ENCODE measurements around the gene ERRFI1.
A peak's percentile ranks its signal among the peaks of the same experiment; 100 is the strongest.

ERRFI1 gene

DNA sequence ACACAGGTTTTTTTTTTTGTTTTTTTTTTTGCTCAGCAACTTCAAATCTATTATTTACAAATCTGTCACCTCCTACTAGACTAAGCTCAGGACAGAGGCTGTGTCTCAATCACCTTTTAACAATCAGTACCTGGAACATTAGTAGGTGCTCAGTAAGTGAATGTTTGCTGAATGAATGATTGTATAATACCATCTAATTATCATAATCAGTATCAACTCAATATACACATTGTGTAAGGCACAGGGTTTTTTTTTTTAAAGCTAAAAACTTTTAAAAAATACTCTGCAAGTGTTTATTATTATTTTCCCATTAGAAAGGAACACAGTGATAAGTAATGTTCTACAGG is 9.2 kb downstream of the ERRFI1 start:
- TF ChIP-seq GATA2 (IDR thresholded peaks at IDR 0.05; ENCODE audit: low read depth, low read length) (no peak), GATA3 (IDR thresholded peaks at IDR 0.05; ENCODE audit: low read depth, low read length) (no peak)

DNA sequence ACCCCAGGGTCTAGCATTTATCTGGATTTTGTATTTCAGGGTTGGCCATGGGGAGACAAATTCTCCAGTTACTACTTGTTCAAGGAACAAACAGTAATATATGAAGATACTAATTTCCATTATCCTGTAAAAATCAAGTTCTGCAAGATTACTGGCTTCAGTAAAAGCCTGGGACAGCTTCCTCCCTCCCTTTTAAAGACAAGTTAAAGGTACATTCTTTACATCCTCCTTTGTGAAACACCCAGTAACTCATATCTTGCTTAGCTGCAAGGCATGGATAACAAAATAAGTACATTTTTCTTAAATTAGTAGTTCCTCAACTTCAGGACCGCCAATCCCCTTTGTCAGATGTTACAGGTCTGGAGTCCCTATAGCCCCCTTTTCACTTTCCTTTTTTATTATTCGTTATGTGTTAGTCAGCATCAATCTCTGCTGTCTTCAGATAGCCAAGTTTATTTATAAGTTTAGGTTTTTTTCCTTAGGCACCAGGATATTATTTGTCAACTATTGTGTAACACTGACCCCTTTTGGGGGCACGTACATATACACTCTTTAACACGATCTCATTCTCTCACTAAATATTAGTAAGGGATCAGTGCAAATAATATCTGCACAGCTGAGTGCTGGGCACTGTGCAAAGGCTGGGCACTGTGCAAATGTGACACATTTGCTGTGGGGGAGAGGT is 9.8 kb downstream of the ERRFI1 start:
- TF ChIP-seq GATA3 (IDR thresholded peaks at IDR 0.05; ENCODE audit: low read depth, low read length) (no peak), GATA2 (IDR thresholded peaks at IDR 0.05; ENCODE audit: low read depth, low read length) (no peak)

DNA sequence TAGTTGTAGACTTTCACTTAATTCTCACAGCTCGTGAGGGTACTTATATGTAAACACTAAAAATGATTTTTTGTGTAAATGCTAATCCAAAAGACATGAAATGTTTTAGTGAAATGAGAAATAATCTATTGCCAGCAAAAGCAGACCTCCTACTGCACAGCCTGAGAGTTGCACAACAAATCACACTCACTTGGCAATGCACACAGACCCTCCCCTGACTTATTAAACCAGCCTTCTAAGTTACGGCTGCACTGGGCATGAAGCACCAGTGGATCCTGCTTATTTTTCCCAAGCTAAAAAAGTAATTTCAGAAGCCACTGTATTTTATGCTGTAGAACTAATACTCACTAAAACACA is 10.3 kb downstream of the ERRFI1 start:
- TF ChIP-seq GATA2 (IDR thresholded peaks at IDR 0.05; ENCODE audit: low read depth, low read length): no peak

DNA sequence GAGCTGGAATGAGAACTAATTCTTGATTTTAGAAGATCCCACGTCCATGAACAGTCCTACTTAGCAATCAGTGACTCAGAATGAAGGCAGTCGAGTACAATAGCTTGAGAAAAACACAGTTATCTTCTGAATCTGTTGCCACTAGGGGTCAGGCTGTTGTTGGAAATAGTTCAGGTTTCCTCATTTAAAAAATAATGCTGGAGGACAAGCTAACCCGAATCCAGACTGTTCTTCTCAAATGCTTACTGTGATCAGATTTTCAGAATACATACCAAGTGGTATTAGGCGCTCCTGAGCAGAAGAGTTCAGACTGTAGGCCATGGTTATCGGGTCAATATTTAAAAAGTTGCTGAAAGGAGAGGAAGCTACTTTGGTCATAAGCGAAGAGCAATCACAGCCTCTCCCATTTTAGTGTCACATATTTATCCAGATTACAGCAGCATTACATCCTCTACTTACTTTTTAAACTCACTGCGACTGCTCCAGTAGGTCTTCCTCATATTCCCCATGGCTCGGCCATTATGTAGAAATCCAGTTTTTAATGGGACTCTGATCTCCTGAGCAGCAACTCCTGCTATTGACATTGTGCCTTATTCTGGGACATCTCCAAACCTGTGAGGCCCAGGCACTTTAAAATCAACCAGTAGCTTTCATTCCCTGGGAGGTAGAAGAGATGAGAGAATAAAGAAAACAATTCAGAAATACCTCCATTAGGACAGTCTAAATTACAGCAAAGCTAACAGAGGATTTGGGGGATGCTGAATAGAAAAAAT is 10.9 kb downstream of the ERRFI1 start:
- peak; percentile 98 for TF ChIP-seq GATA2 (IDR thresholded peaks at IDR 0.05; ENCODE audit: low read depth, low read length)
- TF ChIP-seq GATA3 (IDR thresholded peaks at IDR 0.05; ENCODE audit: low read depth, low read length): peak; percentile 98

DNA sequence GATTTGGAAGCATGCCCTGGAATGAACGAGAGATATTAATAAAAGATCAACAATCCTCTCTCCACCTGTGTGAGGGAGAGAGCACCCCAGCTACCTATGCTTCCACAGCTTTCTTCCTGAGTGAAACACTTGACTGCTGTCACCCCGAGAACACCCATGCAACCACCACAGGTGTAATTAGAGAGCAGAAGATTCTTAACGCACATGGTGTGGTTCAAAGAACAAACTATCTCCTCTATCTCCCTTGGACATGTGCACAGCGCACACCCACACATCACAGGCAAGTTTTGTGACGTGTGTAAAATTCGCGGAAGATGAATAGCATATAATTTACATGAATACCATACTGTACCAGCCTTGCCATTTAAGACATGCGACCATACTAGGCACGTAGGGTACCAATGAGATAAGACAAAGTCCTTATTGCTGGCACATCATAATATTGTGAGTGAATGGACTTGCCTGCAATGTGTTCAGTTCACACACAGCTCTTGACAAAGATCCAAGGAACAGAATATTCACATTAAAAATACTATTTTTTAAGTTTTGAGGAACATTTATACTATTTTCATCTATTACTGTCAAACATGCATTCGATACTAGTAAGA is 11.6 kb downstream of the ERRFI1 start:
- no peak for TF ChIP-seq GATA3 (IDR thresholded peaks at IDR 0.05; ENCODE audit: low read depth, low read length)
- TF ChIP-seq GATA2 (IDR thresholded peaks at IDR 0.05; ENCODE audit: low read depth, low read length): no peak

DNA sequence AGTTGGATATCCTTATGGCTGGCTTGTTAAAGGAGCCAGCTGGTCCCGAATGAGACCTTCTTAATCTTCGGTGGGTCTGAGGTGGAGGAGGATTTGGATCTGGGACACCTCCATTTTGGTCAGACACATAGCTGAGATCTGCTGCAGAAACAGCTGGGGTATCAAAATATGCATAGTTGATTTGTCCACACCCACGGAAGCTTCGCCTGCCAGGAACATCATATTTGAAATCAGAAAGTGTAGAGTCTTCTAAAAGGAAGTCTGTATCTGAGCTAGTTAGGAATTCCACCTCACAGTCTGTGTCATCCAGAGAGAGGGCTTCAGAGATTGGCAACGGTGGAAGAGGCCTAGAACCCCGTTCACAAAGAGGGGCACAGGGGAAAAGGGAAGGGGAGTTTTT is 12.3 kb downstream of the ERRFI1 start:
- no peak for TF ChIP-seq GATA3 (IDR thresholded peaks at IDR 0.05; ENCODE audit: low read depth, low read length)
- TF ChIP-seq GATA2 (IDR thresholded peaks at IDR 0.05; ENCODE audit: low read depth, low read length): no peak

DNA sequence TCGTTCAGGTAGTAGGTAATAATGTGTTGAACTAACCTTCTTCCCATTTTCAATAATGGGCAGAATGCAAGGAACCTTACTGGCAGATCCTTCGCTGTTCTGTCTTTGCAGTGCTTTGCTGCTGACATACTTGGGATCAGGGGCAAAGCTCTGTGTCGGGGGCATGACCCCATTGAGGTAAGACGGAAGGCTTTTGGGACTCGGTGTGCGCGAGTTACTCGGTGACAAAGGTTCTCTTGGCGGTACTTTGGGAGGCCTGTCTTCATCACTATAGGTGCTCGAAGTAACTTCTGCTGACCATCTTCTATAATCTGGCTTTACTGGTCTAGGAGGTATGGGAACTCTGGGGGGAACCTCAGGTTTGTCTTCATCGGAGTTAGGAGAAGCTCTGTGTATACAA is 12.7 kb downstream of the ERRFI1 start:
- TF ChIP-seq GATA3 (IDR thresholded peaks at IDR 0.05; ENCODE audit: low read depth, low read length) (no peak), GATA2 (IDR thresholded peaks at IDR 0.05; ENCODE audit: low read depth, low read length) (no peak)

DNA sequence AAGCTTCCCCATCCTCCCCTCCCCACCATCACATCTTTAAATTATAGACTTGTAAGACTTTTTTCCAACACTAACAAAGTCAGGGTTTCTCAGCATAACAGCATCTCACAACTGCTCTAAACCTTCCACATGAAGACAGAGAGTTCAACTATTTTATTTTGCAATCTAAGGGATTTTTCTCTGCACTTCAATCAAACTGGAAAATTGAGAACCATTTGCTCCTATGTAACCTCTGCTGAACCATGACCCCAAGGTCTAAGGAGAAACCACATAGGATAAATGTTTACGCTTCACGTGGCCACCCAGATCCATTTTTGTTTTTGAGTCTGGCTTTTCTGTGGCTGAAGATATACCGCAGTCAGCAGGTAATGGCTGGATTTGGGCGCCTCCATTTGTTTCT is 13.2 kb downstream of the ERRFI1 start:
- no peak for TF ChIP-seq GATA3 (IDR thresholded peaks at IDR 0.05; ENCODE audit: low read depth, low read length)
- TF ChIP-seq GATA2 (IDR thresholded peaks at IDR 0.05; ENCODE audit: low read depth, low read length): no peak

DNA sequence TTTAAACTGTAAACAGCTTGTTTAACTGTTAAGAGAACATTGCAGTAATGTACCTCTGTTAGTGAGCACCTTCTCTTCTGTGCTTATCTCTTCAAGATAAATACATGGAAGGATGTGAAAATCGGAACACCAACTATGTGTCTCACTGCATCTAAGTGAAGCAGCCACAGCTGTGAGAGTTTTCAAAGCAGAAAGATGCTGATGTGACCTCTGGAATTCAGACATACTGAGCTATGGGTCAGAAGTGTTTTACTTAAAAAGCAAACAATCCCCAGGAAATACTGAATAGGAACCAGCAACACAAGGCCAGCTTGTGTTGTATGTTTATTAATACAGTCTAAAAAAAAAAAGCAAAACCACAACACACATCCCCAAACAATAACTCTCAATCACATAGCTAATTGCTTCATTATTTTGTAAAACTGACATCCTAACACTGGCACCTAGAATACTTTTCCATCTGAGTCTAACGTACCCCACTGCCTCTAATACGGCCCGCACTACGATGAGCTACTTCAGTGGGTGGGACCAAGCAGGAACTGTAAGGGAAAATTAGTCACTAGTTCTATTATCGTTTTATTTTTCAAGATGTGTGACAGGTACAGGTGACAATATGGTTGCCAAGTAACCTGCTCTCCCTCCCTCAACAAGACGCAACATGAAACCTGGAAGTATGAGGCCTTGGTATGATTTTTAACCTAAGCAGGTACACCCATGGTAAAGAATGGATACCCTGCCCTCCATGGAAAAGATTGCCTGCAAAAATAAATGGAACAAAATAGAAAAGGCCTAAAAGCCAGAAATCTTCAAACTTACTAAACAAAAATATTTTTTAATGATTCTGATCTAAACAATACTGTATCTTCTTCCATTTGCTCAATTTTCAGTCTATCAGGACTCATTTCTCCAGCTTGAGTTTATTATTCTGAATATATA is 13.9 kb downstream of the ERRFI1 start:
- TF ChIP-seq GATA2 (IDR thresholded peaks at IDR 0.05; ENCODE audit: low read depth, low read length): no peak
- TF ChIP-seq GATA3 (IDR thresholded peaks at IDR 0.05; ENCODE audit: low read depth, low read length): no peak

DNA sequence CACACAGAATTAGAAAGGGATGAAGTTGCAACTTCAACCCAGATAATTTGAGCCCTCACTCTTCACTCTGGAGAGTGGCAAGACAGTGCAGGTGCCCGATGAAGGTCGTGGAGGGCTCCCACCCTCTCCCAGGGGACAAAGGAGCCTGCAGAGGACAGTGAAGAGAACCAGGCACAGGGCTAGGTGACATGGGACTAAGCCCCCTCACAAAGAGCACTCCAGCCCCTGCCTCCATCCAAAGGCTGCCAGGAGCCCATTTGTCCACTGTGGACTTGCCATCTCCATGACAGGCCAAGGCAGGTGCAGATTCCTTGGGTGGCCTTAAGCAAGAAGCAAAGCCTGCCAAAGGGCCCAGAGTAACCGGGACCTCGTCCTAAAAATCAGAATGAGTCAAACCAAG is 15.1 kb downstream of the ERRFI1 start:
- TF ChIP-seq GATA3 (IDR thresholded peaks at IDR 0.05; ENCODE audit: low read depth, low read length) (no peak), GATA2 (IDR thresholded peaks at IDR 0.05; ENCODE audit: low read depth, low read length) (no peak)

DNA sequence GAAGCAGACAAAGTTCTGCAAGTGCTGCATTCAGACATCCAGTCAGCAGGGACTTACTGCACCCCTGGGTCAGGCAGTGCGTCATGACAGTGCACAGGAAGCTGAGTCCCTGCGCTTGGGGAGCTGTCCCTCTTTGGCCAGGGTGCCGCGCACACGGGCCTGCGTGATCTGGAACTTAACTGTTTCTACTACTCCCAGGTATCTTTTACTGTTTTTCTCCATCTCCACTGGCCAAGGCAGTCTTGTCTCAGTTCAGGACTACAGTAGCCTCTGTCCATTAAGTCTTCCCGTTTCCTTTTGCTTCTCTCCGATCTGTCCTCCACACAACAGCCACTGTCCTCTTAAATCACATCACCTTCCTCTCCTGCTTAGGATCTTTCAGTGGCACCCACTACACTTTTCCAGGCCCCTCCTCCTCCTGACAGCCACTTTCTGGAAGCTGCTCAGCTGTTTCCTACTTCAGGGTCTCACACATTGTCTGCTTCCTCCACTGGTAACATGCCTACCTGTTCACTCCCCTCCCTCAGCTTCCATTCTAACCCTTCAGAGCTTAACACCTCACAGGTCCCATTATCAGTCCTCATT is 15.9 kb downstream of the ERRFI1 start:
- no peak for TF ChIP-seq GATA3 (IDR thresholded peaks at IDR 0.05; ENCODE audit: low read depth, low read length)
- no peak for TF ChIP-seq GATA2 (IDR thresholded peaks at IDR 0.05; ENCODE audit: low read depth, low read length)

DNA sequence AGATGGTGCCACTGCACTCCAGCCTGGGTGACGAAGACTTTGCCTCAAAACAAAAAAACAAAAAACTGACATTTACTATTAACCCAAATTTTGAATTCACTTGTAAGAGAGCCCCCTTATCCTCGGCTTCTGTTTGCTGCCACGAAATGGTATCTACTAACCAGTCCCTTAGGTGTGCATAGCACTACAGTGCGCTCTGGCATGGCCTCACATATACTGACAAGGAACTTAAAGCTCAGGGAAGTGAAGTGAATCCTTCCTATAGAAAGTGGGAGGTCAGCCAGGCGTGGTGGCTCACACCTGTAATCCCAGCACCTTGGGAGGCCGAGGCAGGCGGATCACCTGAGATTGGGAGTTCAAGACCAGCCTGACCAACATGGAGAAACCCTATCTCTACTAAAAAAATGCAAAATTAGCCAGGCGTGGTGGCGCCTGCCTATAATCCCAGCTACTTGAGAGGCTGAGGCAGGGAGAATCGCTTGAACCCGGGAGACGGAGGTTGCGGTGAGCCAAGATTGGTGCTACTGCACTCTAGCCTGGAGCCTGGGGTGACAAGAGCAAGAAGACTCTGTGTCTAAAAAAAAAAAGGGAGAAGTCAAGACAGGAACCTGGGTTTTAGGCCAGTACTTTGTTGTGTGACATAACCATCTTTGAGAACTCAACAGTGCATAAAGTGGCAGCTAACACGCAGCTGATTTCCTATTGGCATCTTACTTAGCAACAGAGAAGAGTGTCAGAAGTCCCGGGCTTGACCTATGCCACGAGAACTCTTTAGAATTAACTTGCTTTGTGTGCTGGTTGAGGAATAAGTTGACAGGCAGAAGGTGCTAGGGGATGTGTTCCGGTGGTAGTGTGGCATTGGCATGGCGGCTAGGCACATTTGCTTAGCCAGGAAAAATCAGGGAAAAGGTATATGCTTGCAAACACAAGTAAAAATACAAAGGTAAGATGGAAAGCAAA is 16.8 kb downstream of the ERRFI1 start:
- no peak for TF ChIP-seq GATA3 (IDR thresholded peaks at IDR 0.05; ENCODE audit: low read depth, low read length)
- TF ChIP-seq GATA2 (IDR thresholded peaks at IDR 0.05; ENCODE audit: low read depth, low read length): no peak

Data from SH-SY5Y (cell line).